Measurements from ENCODE around the gene GLI1.
A peak's percentile ranks its signal among the peaks of the same experiment; 100 is the strongest.
"Not testable (repeated sequence)": the region's sequence is repeated elsewhere in the genome, so short reads cannot be mapped to it uniquely, and the experiment has no call there.

GLI1 gene

DNA sequence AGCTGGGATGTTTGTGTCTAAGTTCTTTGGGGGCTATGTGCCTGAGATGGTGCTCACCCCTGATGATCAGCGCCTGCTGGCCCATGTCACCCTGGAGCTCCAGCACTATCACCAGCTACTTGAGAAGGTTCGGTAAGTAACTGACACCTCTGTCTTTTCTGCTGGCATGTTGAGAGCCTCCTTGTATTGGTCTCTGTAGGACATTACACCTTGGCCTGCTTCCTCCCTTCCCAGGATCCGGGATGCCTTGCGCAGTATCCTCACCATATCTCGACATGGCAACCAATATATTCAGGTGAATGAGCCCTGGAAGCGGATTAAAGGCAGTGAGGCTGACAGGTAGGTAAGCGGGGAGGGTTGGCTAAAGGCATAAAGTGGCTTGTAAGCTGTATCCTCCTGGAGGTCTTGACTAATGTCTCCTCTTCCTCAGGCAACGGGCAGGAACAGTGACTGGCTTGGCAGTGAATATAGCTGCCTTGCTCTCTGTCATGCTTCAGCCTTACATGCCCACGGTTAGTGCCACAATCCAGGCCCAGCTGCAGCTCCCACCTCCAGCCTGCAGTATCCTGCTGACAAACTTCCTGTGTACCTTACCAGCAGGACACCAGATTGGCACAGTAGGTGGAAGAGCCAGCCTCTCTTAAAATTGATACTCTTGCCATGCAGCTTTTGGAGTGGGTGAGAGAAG is 55.3 kb downstream of the GLI1 start:
- no peak for DNase-seq (ENCODE audit: extremely low read depth, low read depth)
- TF ChIP-seq, protein P1, sequence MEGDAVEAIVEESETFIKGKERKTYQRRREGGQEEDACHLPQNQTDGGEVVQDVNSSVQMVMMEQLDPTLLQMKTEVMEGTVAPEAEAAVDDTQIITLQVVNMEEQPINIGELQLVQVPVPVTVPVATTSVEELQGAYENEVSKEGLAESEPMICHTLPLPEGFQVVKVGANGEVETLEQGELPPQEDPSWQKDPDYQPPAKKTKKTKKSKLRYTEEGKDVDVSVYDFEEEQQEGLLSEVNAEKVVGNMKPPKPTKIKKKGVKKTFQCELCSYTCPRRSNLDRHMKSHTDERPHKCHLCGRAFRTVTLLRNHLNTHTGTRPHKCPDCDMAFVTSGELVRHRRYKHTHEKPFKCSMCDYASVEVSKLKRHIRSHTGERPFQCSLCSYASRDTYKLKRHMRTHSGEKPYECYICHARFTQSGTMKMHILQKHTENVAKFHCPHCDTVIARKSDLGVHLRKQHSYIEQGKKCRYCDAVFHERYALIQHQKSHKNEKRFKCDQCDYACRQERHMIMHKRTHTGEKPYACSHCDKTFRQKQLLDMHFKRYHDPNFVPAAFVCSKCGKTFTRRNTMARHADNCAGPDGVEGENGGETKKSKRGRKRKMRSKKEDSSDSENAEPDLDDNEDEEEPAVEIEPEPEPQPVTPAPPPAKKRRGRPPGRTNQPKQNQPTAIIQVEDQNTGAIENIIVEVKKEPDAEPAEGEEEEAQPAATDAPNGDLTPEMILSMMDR (IDR thresholded peaks at IDR 0.05; ENCODE audit: low read depth, low read length, missing control alignments) = no peak
- no peak overlapping the region for H3K4me3 ChIP-seq (replicated peaks; ENCODE audit: low read depth, low read length)

DNA sequence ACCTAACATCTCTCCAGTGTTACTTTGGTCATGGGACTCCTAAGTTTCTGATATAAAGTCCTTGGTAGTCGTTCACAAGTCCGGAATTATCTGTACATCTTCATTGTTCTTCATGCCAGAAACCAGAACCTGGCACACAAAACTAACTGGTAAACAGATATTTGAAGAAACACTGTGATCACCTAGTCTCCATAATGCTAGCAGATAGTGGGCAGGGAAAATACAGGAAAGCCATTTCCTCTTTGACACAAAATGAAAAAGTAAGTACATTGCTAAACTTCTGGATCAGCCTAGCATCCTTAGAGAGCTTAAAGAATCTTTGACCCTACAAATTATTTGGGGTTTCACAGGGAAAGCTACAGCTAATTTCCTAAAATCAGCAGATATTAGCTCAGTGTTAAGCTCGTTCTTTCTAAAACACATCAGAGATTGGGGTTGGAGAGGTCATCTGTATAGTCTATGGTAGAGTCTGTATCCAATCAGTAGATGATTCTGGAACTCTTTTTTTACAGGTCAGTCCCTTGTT is 55.9 kb downstream of the GLI1 start:
- no peak for DNase-seq (ENCODE audit: extremely low read depth, low read depth)
- H3K4me3 ChIP-seq (replicated peaks; ENCODE audit: low read depth, low read length) = no peak overlapping the region
- TF ChIP-seq, protein P1 (IDR thresholded peaks at IDR 0.05; ENCODE audit: low read depth, low read length, missing control alignments) = no peak

DNA sequence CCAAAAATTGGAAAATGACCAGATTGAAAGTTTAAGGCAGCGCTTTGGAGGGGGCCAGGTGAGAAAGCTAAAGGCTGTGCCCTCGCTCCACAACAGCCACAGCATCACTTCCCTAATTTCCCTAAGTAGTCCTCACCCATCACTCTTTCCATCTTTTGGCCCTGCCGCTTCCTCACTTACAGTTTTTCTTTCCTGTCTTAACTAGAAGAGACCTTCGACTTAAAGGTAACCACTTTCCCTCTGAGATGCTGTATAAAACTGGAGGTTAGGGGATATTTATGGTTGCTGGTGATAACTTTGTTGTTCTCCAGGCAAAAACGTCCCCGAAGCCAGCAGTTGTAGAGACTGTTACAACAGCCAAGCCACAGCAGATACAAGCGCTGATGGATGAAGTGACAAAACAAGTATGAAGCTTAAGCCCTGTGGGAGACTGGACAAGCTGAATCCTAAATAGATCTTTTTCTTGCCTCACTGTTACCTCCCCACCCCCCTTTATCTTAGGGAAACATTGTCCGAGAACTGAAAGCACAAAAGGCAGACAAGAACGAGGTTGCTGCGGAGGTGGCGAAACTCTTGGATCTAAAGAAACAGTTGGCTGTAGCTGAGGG is 56.5 kb downstream of the GLI1 start:
- no peak overlapping the region for H3K4me3 ChIP-seq (replicated peaks; ENCODE audit: low read depth, low read length)
- DNase-seq (ENCODE audit: extremely low read depth, low read depth) = no peak
- TF ChIP-seq, protein P1 (IDR thresholded peaks at IDR 0.05; ENCODE audit: low read depth, low read length, missing control alignments) = no peak

DNA sequence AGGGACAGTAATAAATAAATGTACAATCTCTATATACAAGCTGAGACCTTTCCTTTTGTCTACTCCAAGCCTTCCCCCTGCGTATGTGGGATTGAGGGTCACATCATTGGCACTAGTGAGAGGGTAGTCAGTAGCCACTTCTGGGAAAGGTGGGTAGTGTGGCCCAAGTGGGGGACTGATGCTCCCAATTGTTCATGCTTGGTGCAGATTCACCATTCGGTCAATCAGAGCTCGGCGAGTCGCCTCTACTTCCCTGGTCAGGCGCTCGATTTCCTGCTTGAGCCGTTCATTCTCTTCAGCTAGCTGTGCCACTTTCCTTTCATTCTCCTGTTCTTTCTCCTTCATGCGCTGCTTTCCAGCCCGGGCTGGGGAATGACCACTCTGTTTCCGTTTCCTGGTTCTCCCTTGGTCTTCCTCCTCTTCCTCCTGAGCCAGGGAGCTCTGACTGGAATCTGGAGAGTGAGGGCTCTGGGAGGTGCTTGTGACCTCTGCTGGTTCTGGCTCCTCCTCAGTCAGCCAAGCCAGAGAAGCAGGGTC is 57.1 kb downstream of the GLI1 start:
- DNase-seq (ENCODE audit: extremely low read depth, low read depth) = no peak
- no peak overlapping the region for H3K4me3 ChIP-seq (replicated peaks; ENCODE audit: low read depth, low read length)
- TF ChIP-seq, protein P1 (IDR thresholded peaks at IDR 0.05; ENCODE audit: low read depth, low read length, missing control alignments) = no peak

DNA sequence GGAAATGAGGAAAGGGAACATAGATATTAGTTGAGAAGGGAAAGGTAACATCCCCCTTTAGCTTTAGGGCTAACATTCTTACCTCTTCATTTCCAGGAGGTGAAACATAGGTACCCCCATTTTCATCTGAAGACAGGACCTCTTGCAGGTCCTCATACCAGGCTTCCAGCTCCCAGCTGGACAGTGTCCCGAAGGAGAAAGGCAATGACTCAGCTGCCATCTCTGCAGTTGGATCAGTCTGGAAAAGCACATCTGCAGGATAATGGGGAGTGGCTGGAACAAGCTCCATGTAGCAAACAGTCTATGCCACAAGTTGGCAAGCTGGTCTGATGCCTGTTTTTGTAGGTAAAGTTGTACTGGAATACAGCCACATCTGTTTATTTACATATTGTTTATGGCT is 57.6 kb downstream of the GLI1 start:
- DNase-seq (ENCODE audit: extremely low read depth, low read depth) = no peak
- TF ChIP-seq, protein P1 (IDR thresholded peaks at IDR 0.05; ENCODE audit: low read depth, low read length, missing control alignments) = no peak
- H3K4me3 ChIP-seq (replicated peaks; ENCODE audit: low read depth, low read length) = no peak overlapping the region

GRCh38 chr12:57517718-57518117 is 58.1 kb downstream of the GLI1 start:
- peak overlapping the region; percentile 69; the same call in 1 of the 2 replicates for H3K4me3 ChIP-seq (replicated peaks; ENCODE audit: low read depth, low read length)
- not testable (repeated sequence) for DNase-seq (ENCODE audit: extremely low read depth, low read depth)

GRCh38 chr12:57518176-57518919 is 58.8 kb downstream of the GLI1 start:
- peak overlapping the region; percentile 69 for H3K4me3 ChIP-seq (replicated peaks; ENCODE audit: low read depth, low read length)
- DNase-seq (ENCODE audit: extremely low read depth, low read depth) = no peak
- TF ChIP-seq, protein P1 (IDR thresholded peaks at IDR 0.05; ENCODE audit: low read depth, low read length, missing control alignments) = no peak
